Hepatocyte (in vitro differentiated cells): ENCODE data around the gene FERD3L.

Experiments used
- CTCF ChIP-seq: fragments of 200-600 bp; sonication (generic); IDR thresholded peaks from 2 replicates; pipeline ENCODE4 v1.5.1; 2016; ENCODE audit warnings: antibody characterized with exemption, mild to moderate bottlenecking; ENCODE audit not compliant: poor library complexity
- EZH2 ChIP-seq: fragments of 200-600 bp; sonication (generic); IDR thresholded peaks from 2 replicates; pipeline ENCODE4 v1.6.1; 2016; ENCODE audit warnings: antibody characterized with exemption, mild to moderate bottlenecking, borderline replicate concordance
- EZH2phosphoT487 ChIP-seq: fragments of 200-600 bp; sonication (generic); IDR thresholded peaks from one replicate; pipeline ENCODE4 v1.6.1; 2018; ENCODE audit warnings: antibody characterized with exemption, mild to moderate bottlenecking, low read depth, moderate library complexity; ENCODE audit not compliant: unreplicated experiment, severe bottlenecking

- TF ChIP-seq CTCF (peak; percentile 20), EZH2 (peak; percentile 47), EZH2phosphoT487 (peak; percentile 56)
Measured at GRCh38 chr7:19117870-19118608, 27.2 kb downstream of the FERD3L start.
